ENCODE measurements around the gene GORASP2.

Gene GORASP2

DNA sequence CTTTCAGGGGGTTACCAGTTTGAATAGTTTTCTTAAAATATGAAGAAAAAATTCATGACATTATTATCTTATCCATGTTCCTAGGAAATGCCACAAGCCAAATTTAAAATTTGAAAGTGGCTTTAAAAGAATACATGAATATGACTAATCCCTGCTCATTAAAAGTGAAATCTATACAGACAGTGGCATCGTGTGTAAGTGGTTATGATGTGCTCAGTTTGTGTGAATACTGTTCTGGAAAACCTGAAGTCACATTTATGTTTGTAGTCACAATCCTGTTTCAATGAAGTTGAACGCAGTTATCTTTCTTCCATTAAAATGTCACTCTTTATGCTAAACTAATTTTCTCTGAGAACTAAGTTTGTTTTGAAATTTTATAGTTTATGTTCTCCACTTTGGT lies 75.8 kb downstream of the GORASP2 start:
- no peak overlapping the region for H3K4me3 ChIP-seq (ENCODE audit: low read depth, low read length)
- no peak for DNase-seq (ENCODE audit: low read depth)
- TF ChIP-seq MYC (IDR thresholded peaks at IDR 0.05; ENCODE audit: low read depth, low read length) (no peak), POLR2A (IDR thresholded peaks at IDR 0.05; ENCODE audit: extremely low read depth, insufficient read length) (no peak)
- TF ChIP-seq, protein P1, sequence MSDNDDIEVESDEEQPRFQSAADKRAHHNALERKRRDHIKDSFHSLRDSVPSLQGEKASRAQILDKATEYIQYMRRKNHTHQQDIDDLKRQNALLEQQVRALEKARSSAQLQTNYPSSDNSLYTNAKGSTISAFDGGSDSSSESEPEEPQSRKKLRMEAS (IDR thresholded peaks at IDR 0.05; ENCODE audit: low read depth, low read length), result no peak
- TF ChIP-seq, protein P2, sequence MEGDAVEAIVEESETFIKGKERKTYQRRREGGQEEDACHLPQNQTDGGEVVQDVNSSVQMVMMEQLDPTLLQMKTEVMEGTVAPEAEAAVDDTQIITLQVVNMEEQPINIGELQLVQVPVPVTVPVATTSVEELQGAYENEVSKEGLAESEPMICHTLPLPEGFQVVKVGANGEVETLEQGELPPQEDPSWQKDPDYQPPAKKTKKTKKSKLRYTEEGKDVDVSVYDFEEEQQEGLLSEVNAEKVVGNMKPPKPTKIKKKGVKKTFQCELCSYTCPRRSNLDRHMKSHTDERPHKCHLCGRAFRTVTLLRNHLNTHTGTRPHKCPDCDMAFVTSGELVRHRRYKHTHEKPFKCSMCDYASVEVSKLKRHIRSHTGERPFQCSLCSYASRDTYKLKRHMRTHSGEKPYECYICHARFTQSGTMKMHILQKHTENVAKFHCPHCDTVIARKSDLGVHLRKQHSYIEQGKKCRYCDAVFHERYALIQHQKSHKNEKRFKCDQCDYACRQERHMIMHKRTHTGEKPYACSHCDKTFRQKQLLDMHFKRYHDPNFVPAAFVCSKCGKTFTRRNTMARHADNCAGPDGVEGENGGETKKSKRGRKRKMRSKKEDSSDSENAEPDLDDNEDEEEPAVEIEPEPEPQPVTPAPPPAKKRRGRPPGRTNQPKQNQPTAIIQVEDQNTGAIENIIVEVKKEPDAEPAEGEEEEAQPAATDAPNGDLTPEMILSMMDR (IDR thresholded peaks at IDR 0.05; ENCODE audit: low read depth, low read length), result no peak

DNA sequence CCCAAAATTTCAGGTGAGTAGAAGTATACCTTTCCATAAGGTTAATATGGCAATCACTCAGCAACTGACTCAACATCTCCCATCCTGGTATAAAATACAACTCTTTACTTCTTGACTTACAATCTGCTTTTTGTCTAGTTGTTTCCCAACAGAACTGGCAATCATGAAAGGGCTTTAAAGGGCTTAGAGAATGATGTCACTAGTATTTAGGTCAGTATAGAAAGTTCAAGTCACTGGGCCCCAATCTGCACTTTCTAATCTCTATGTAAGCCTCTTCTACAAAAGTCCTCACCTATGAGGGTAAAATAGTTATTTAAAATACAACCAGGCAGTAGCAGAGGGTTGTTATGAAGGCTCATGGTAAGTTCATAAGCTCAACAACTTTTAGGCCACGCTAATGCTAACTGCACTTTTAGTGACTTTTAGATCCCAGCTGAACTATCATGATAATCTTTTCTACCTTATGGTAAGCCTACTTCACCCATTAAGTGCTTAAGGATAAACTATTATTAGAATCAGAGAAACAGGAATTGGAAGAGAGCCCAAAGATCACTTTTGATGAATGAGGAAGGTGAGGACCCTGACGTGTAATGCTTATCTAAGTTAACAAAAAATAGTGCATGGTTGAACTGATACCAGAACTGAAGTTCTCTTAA lies 79.6 kb downstream of the GORASP2 start:
- H3K4me3 ChIP-seq (ENCODE audit: low read depth, low read length), result no peak overlapping the region
- TF ChIP-seq, protein P1 (IDR thresholded peaks at IDR 0.05; ENCODE audit: low read depth, low read length), result no peak
- no peak for TF ChIP-seq POLR2A (IDR thresholded peaks at IDR 0.05; ENCODE audit: extremely low read depth, insufficient read length)
- TF ChIP-seq MYC (IDR thresholded peaks at IDR 0.05; ENCODE audit: low read depth, low read length), result no peak
- TF ChIP-seq, protein P2 (IDR thresholded peaks at IDR 0.05; ENCODE audit: low read depth, low read length), result no peak
- no peak for DNase-seq (ENCODE audit: low read depth)

DNA sequence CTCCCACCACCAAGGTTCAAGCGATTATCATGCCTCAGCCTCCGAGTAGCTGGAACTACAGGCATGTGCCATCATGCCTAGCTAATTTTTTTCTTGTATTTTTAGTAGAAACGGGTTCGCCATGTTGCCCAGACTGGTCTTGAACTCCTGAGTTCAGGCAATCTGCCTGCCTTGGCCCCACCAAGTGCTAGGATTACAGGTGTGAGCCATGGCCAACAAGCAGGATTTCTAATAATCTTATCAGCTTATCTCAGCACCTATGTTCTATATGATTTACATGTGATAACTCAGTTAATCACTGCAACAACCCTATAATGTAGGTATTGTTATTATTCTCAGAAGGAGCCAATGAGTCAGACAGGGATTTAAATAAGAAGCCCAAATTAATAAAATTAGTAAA lies 80.3 kb downstream of the GORASP2 start:
- no peak for DNase-seq (ENCODE audit: low read depth)
- H3K4me3 ChIP-seq (ENCODE audit: low read depth, low read length), result no peak overlapping the region
- TF ChIP-seq POLR2A (IDR thresholded peaks at IDR 0.05; ENCODE audit: extremely low read depth, insufficient read length), result no peak
- no peak for TF ChIP-seq MYC (IDR thresholded peaks at IDR 0.05; ENCODE audit: low read depth, low read length)
- TF ChIP-seq, protein P2 (IDR thresholded peaks at IDR 0.05; ENCODE audit: low read depth, low read length), result no peak
- TF ChIP-seq, protein P1 (IDR thresholded peaks at IDR 0.05; ENCODE audit: low read depth, low read length), result no peak

DNA sequence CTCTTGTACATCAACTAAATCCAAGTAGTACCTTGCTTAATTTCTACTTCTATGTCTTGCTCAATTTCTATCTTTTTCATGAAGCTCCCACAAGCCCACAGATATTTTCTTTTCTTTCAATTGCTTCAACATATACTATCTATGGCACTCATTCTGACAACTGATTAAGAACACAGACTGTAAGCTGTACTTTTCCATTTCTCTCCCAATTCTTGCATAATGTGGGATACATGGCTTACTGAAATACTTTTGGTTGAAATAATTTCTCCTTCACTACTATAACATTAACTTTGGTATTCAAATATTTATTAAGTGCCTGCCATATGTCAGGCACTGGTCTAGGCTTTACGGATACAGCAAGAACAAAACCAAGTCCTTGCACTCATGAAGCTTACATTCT lies 84.8 kb downstream of the GORASP2 start:
- H3K4me3 ChIP-seq (ENCODE audit: low read depth, low read length), result no peak overlapping the region
- DNase-seq (ENCODE audit: low read depth), result no peak
- TF ChIP-seq POLR2A (IDR thresholded peaks at IDR 0.05; ENCODE audit: extremely low read depth, insufficient read length) (no peak), MYC (IDR thresholded peaks at IDR 0.05; ENCODE audit: low read depth, low read length) (no peak)
- TF ChIP-seq, protein P2 (IDR thresholded peaks at IDR 0.05; ENCODE audit: low read depth, low read length), result no peak

DNA sequence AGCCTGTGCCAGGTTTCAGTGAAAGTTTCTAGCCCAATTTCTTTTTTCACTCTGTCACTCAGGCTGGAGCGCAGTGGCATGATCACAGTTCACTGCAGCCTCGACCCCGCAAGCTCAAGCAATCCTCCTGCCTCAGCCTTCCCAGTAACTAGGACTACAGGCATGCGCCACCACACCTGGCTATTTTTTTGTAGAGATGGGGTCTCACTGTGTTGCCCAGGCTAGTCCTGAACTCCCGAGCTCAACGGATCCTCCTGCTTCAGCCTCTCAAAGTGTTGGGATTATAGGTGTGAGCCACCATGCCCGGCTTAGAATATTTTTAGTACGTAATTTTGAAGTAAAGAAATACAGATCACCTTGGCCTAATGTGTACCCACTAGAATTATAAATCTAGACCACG lies 87.1 kb downstream of the GORASP2 start:
- TF ChIP-seq, protein P2 (IDR thresholded peaks at IDR 0.05; ENCODE audit: low read depth, low read length), result no peak
- TF ChIP-seq MYC (IDR thresholded peaks at IDR 0.05; ENCODE audit: low read depth, low read length) (no peak), POLR2A (IDR thresholded peaks at IDR 0.05; ENCODE audit: extremely low read depth, insufficient read length) (no peak)
- TF ChIP-seq, protein P1 (IDR thresholded peaks at IDR 0.05; ENCODE audit: low read depth, low read length), result no peak
- no peak overlapping the region for H3K4me3 ChIP-seq (ENCODE audit: low read depth, low read length)

More for the DNA sequence above, 87.1 kb downstream of the GORASP2 start:
- DNase-seq (ENCODE audit: low read depth), result no peak
